ENCODE results near the gene BGN.
A peak's percentile ranks its signal among the peaks of the same experiment; 100 is the strongest.

BGN gene
- 0 to 1.8 (median 0) reads per million in 17 experiments for total RNA-seq

- DNase-seq = no peak
These were observed at the start of gene BGN for GRCh38 chrX:153494541-153495361. BGN (plus strand) TSS chrX:153494980; CDS start chrX:153504632, 9,652 bp downstream.

- DNase-seq = no peak
These were observed 49.5 kb upstream of the BGN start for GRCh38 chrX:153445106-153445855.

GRCh38 chrX:153445856-153446635 lies 48.7 kb upstream of the BGN start, which contains the start of gene TREX2:
TREX2 (minus strand) TSS chrX:153446056; CDS start chrX:153445430, 626 bp downstream.
- peak in 1 of 4 experiments; percentile 12 for DNase-seq

- no peak for DNase-seq
These were observed 48.2 kb upstream of the BGN start for GRCh38 chrX:153446636-153446936.

- DNase-seq = no peak
These were observed 47.7 kb upstream of the BGN start for GRCh38 chrX:153446950-153447580.

- DNase-seq = no peak
These were observed 47.2 kb upstream of the BGN start for GRCh38 chrX:153447581-153447960.

GRCh38 chrX:153448556-153449367 lies 46.0 kb upstream of the BGN start:
- no peak for DNase-seq

GRCh38 chrX:153449368-153450113 lies 45.2 kb upstream of the BGN start:
- DNase-seq = no peak

GRCh38 chrX:153450114-153450948 lies 44.4 kb upstream of the BGN start:
- DNase-seq = no peak

GRCh38 chrX:153450949-153451277 lies 43.9 kb upstream of the BGN start:
- DNase-seq = no peak

GRCh38 chrX:153454901-153455550 lies 39.8 kb upstream of the BGN start:
- no peak for DNase-seq

- no peak for DNase-seq
These were observed 39.2 kb upstream of the BGN start for GRCh38 chrX:153455571-153455970.

GRCh38 chrX:153456161-153456560 lies 38.6 kb upstream of the BGN start:
- no peak for DNase-seq

- DNase-seq = no peak
These were observed 38.1 kb upstream of the BGN start for GRCh38 chrX:153456704-153457103.

GRCh38 chrX:153457136-153457825 lies 37.5 kb upstream of the BGN start:
- no peak for DNase-seq

- no peak for DNase-seq
These were observed 36.8 kb upstream of the BGN start for GRCh38 chrX:153457827-153458466.

- no peak for DNase-seq
These were observed 36.3 kb upstream of the BGN start for GRCh38 chrX:153458476-153458875.

- no peak for DNase-seq
These were observed 34.8 kb upstream of the BGN start for GRCh38 chrX:153459986-153460385.

Data from suppressor macrophage (primary cell).